Measurements from ENCODE around the gene GALNT5.

The GALNT5 gene

GRCh38 chr2:157257312-157258252 lies at the start of gene GALNT5:
GALNT5 (plus strand) TSS chr2:157257705; CDS start chr2:157258083, 378 bp downstream.
- TF ChIP-seq CTCF (IDR thresholded peaks at IDR 0.05): no peak
- Histone ChIP-seq H3K27ac (no peak within 1 kb of the TSS), H3K4me1 (ENCODE audit: control insufficient read depth in 1 of 2, insufficient read depth in 1 of 2, low read depth in 1 of 2, low read length in 1 of 2) (no peaks in the 10 kb centered on the region), H3K36me3 (no peaks in the 10 kb centered on the region), H3K27me3 (peaks cover 6% of the 10 kb centered on the region), H3K9me3 (no peaks in the 10 kb centered on the region), H3K4me3 (ENCODE audit: low read depth in 1 of 2, low read length in 1 of 2) (no peak within 1 kb of the TSS)

GRCh38 chr2:157216286-157216965 lies 41.1 kb upstream of the GALNT5 start:
- no peaks in the 10 kb centered on the region for H3K4me1 ChIP-seq (ENCODE audit: control insufficient read depth in 1 of 2, insufficient read depth in 1 of 2, low read depth in 1 of 2, low read length in 1 of 2)
- no peak for TF ChIP-seq CTCF (IDR thresholded peaks at IDR 0.05)
- no peaks in the 10 kb centered on the region for H3K9me3 ChIP-seq
- no peak overlapping the region for H3K27ac ChIP-seq
- H3K36me3 ChIP-seq: no peaks in the 10 kb centered on the region
- no peak overlapping the region for H3K4me3 ChIP-seq (ENCODE audit: low read depth in 1 of 2, low read length in 1 of 2)
- no peaks in the 10 kb centered on the region for H3K27me3 ChIP-seq

- TF ChIP-seq CTCF (IDR thresholded peaks at IDR 0.05): no peak
- H3K27me3 ChIP-seq: no peaks in the 10 kb centered on the region
These were observed 40.1 kb upstream of the GALNT5 start for GRCh38 chr2:157217409-157217808.

GRCh38 chr2:157218911-157219310 lies 38.6 kb upstream of the GALNT5 start:
- Histone ChIP-seq H3K27ac (no peak overlapping the region), H3K27me3 (no peaks in the 10 kb centered on the region), H3K4me3 (ENCODE audit: low read depth in 1 of 2, low read length in 1 of 2) (no peak overlapping the region), H3K4me1 (ENCODE audit: control insufficient read depth in 1 of 2, insufficient read depth in 1 of 2, low read depth in 1 of 2, low read length in 1 of 2) (no peaks in the 10 kb centered on the region), H3K36me3 (no peaks in the 10 kb centered on the region), H3K9me3 (no peaks in the 10 kb centered on the region)
- no peak for TF ChIP-seq CTCF (IDR thresholded peaks at IDR 0.05)

More at GRCh38 chr2:157217409-157217808, 40.1 kb upstream of the GALNT5 start:
- Histone ChIP-seq H3K4me1 (ENCODE audit: control insufficient read depth in 1 of 2, insufficient read depth in 1 of 2, low read depth in 1 of 2, low read length in 1 of 2) (no peaks in the 10 kb centered on the region), H3K27ac (no peak overlapping the region), H3K36me3 (no peaks in the 10 kb centered on the region), H3K9me3 (no peaks in the 10 kb centered on the region), H3K4me3 (ENCODE audit: low read depth in 1 of 2, low read length in 1 of 2) (no peak overlapping the region)

- Histone ChIP-seq H3K27ac (no peak overlapping the region), H3K36me3 (no peaks in the 10 kb centered on the region), H3K4me3 (ENCODE audit: low read depth in 1 of 2, low read length in 1 of 2) (no peak overlapping the region), H3K27me3 (no peaks in the 10 kb centered on the region), H3K4me1 (ENCODE audit: control insufficient read depth in 1 of 2, insufficient read depth in 1 of 2, low read depth in 1 of 2, low read length in 1 of 2) (no peaks in the 10 kb centered on the region), H3K9me3 (no peaks in the 10 kb centered on the region)
- TF ChIP-seq CTCF (IDR thresholded peaks at IDR 0.05): no peak
These were observed 37.0 kb upstream of the GALNT5 start for GRCh38 chr2:157220502-157220901.
